Activated T-cell treated with anti-CD3 and anti-CD28 coated beads for 1 hour (primary cell): ENCODE measurements around the gene ZNF780A.
"Not testable (repeated sequence)": the region's sequence is repeated elsewhere in the genome, so short reads cannot be mapped to it uniquely, and the experiment has no call there.

Experiments used
- DNase-seq: peaks from one replicate; pipeline ENCODE4 v3.0.0-alpha.2; 2020; ENCODE audit warnings: low read depth

The ZNF780A gene

DNA sequence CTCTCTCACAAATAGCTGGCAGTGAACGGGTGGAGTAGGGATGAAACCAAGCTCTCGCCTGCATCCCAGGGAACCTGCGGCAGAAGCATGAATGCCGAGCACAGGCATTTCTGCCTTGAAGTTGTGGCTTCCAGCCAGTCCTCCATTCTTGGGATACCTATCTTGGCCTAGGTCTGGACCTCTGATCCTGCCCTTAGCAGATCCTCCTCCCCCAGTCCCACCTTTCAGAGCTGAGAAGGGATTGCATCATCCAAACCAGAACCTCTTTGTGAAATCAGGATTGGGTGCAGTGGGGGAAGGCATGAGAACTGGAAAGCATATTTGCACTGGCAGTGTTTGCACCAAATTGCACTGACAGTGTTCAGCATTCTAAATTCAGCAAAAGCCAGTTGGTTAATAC, 5.8 kb downstream of the ZNF780A start:
- no peak for DNase-seq

DNA sequence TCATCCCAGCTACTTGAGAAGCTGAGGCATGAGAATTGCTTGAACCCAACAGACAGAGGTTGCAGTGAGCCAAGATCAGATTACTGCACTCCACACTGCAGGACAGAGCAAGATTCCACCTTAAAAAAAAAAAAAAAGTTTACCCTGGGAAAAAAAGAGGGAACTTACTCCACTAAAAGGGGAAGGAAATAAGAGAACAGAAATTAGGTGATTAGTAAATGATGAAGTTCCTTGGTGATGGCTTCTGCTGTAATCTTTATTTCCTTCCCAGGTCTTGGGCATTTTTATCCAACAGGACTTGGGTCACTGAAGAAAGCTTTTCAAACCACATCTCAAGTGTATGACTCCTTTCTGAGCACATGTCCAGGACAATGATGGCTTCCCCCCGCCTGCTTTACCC, 9.3 kb downstream of the ZNF780A start:
- no peak for DNase-seq

DNA sequence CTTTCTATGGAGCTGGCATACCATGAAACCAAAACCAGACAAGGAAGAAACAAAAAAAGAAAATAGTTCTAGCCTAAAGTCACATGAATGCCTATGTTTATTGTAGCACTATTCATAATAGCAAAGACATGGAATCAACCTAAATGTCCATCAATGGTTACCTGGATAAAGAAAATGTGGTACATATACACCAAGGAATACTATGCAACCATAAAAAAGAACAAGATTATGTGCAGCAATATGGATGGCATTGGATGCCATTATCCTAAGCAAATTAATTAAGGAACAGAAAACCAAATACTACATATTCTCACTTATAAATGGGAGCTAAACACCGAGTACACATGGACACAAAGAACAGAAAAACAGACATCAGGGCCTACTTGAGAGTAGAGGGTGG, 10.5 kb downstream of the ZNF780A start:
- no peak for DNase-seq

DNA sequence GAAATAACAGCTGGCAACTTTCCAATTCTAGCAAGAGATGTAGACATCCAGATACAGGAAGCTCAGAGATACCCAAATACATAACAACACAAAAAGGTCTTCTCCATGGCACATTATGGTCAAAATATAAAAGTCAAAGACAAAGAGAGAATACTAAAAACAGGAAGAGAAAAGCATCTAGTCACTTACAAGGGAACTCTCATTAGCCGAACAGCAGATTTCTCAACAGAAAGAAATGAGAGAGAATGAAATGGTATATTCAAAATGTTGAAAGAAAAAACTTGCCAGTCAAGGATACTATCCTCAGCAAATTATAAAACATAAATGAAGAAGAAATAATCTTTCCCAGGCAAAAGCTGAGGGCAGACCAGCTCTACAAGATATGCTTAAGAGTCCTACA, 12.4 kb downstream of the ZNF780A start:
- no peak for DNase-seq

DNA sequence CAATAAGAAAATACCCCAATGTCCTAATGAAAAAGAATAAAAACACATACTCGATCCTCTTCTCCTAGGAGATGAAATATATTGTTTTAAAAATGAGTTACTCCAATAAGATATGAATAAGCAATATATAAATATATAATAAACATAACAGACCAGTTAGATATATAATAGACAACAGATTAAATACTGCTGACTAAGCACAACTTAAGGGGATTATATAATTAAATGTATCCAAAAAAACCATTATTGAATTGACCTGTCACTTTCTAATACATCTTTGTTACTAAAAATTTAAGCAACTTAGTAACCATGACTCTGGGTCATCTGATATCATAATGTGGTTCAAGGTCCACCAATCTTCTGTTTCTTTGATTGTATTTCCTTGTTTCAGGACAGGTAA, 20.7 kb downstream of the ZNF780A start:
- DNase-seq = no peak

DNA sequence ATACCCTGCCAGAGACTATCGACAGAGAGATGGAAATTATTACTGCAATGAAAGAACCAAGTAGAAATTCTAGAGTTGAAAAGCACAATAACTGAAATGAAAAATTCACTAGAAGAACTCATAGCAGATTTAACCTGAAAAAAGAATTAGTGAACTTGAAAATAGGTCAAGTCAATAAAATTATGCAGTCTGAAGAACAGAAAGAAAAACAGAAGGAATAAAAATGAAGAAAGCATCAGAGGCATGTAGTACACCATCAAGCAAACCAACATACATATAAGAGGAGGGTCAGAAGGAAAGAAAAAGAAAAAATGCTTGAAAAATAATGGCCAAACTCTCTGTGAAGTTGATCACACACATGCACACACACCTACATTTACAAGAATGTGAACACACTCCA, 31.1 kb downstream of the ZNF780A start:
- DNase-seq = no peak

DNA sequence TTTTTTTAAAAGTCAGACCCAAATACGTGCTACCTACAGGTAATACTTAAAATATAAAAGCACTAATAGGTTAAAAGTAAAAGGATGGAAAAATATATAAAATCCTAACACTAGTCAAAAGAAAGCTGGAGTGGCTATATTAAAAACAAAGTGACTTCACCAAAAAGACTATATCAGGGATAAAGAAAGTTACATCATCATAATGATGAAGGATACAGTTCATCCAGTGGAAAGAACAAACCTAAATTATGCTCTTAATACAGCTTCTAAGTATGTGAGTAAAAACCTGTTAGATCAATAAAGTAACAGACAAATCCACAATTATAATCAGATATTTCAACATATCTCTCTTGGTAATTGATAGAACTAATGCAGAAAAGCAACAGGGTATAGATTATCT, 33.6 kb downstream of the ZNF780A start:
- no peak for DNase-seq

DNA sequence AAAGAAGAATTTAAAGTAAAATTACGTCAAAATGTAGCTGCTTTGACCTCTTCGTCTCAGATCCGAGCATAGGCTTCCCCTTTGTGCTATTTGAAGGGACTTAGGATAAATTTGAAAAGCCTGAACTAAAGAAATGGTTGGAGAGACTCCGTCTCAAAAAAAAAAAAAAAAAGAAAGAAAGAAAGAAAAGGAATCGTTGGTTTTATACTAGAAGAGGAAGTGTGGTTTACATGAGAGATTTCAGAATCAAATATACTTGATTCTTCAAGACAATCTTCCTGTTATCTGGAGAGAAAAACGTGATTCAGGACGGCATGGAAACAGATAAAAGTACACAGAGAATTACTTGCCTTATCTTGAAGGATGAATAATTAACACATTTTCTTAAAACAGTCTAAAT, 34.2 kb downstream of the ZNF780A start:
- no peak for DNase-seq

DNA sequence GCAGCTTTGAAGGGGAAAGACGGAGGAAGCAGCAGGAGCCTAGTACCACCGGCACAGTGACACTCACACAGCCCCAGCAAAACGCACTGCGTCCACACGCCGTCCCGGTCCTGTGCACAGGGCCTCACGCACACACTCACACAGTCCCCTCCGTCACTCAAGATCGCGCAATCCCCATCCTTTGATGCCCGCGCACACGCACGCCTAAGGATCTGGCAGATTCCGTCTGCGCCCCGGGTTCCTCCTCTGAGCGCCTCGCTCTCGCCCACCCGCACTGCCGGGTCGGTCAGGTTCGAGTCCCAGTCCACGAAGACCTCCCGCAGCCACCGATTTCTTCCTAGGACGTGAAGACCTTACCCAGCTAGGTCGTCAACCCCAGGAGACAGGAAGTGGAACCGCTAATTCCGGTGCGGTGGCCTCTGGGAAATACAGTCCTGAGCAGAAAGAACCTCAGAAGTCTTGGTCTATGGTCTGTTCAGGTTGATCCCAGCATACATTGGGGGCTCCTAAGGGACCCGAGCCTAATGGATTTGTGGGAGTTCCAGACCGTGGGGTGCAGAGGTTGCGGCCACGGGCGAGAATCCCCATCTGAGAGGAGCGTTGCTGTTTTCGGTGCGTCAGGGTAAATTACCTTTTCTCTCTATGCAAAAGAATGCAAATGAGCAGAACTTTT, 34.8 kb downstream of the ZNF780A start, which contains the start of gene ZNF780B:
ZNF780B (minus strand) TSS at position 400 of the 673 bp plus-strand sequence. CDS start 5,899 bp downstream, outside the sequence.
- DNase-seq = peak; percentile 58

DNA sequence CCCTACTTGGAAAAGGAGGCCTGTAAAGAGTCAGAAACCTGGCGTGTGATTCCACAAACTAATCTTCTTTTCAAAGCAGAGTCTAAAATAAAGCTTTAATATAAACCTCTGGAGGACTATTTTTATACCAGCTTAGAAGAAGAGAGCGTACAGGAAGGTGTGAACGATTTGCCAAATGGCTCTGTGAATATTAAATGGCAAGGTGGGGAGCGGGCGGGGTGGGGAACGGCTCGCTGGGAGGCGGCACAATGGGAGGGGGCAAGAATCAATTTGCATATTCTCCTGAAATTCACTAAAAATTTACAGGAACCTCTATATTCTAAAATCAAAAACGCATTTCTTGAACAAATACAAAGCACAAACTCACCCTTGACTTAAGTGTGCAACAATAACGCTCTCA, 35.7 kb downstream of the ZNF780A start:
- DNase-seq = no peak

DNA sequence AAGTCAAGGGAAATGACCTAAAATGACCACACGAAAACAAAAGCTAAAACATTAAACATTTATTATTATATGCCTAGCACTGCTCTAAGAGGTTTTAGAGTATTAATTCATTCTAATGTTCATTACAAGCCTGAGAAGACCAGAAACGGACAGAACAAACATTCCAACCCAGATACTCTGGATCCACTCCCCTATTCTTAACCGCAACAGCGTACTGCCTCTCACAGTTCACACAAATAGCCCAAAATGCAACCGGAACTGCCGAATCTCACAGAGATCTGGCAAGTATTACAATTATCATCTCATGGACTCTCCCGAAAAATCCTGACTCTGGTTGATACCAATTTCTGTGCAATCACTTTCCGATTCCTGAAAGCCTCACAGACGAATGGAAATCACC, 36.1 kb downstream of the ZNF780A start:
- no peak for DNase-seq

DNA sequence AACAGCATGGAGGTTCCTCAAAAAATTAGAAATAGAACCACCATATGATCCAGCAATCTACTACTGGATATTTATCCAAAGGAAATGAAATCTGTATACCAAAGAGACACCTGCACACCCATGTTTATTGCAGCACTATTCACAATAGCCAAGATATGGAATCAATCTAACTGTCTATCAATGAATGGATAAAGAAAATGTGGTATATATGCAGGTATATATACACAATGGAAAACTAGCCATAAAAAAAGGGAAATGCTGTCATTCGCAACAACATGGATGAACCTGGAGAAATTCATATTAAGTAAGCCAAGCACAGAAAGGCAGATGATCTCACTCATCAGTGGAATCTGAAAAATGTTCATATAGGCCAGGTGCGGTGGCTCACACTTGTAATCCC, 37.3 kb downstream of the ZNF780A start:
- DNase-seq = no peak

DNA sequence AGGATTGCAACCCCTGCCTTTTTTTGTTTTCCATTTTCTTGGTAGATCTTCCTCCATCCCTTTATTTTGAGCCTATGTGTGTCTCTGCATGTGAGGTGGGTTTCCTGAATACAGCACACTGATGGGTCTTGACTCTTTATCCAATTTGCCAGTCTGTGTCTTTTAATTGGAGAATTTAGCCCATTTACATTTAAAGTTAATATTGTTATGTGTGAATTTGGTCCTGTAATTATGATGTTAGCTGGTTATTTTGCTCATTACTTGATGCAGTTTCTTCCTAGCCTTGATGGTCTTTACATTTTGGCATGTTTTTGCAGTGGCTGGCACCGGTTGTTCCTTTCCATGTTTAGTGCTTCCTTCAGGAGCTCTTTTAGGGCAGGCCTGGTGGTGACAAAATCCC, 49.0 kb downstream of the ZNF780A start:
- not testable (repeated sequence) for DNase-seq

DNA sequence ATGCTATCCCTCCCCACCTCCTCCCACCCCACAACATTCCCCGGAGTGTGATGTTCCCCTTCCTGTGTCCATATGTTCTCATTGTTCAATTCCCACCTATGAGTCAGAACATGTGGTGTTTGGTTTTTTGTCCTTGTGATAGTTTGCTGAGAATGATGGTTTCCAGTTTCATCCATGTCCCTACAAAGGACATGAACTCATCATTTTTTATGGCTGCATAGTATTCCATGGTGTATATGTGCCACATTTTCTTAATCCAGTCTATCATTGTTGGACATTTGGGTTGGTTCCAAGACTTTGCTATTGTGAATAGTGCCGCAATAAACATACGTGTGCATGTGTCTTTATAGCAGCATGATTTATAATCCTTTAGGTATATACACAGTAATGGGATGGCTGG, 52.7 kb downstream of the ZNF780A start:
- DNase-seq = not testable (repeated sequence)

DNA sequence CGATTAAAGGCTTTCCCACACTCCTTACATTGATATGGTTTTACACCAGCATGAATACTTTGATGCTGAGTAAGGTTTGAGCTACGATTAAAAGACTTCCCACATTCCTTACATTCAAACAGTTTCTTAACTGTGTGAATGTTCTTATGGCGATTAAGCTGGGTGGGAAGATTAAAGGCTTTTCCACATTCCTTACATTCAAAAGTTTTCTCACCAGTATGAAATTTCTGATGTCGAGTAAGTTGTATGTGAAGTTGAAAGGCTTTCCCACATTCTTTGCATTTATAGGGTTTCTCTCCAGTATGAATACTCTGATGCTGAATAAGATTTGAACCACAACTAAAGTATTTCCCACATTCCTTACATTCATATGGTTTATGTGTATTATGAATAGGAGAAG, 54.7 kb downstream of the ZNF780A start:
- DNase-seq = no peak

DNA sequence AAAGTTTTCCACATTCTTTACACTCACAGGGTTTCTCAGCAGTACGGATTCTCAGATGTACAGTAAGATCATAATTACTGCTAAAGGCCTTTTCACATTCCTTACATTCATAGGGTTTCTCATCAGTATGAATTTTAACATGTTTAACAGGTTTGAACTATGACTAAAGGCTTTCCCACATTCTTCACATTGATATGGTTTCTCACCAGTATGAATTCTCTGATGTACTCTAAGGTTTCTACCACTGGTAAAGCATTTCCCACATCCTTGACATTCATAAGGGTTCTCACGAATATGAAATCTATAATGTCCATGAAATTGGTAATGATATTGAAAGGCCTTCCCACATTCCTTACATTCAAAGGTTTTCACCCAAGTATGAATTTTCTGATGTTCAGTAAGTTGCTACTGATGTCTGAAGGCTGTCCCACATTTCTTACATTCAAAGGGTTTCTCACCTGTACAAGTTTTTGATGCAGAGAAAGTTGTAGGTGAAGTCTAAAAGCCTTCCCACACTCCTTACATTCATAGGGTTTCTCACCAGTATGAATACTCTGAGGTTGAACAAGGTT, 56.7 kb downstream of the ZNF780A start:
- DNase-seq = no peak

DNA sequence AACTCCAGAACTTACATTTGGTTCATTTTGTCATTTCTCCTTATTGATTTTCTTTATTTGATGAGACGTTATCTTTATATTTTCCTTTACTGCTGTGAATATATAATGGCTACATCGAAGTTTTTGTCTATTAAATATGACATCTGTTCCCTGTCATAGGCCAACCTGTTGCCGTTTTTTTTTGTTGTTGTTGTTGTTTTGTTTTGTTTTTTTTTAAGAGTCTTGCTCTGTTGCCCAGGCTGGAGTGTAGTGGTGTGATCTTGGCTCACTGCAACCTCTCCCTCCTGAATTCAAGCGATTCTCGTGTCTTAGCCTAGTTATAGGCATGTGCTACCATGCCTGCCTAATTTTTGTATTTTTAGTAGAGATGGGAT, 64.2 kb downstream of the ZNF780A start:
- no peak for DNase-seq

DNA sequence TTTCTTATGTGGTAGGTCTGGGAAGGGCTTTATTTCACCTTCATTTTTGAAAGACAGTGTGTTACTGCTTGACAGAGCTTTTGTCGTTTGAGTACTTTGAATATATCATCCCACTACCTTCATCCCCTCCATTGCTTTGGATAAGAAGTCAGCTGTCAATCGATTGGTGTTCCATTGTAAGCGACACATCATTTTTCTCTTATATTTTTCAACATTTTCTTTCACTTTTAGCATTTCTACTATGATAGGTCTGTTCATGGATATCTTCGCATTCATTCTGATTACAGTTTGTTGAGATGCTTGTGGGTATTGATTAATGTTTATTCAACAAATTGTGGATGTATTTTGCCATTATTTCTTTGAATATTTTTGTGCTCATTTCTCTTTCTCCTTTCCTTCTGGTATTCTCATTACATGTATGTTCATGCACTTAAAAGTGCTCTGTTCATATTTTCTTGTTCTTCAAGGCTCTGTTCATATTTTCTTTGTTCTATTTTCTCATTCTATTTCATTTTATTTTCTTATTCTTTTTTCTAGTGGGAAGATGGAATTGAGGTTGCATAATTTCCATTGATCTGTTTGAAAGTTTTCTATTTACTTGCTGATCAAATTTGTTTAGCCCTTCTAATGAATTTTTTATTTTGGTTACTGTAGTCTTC, 64.7 kb downstream of the ZNF780A start:
- no peak for DNase-seq

DNA sequence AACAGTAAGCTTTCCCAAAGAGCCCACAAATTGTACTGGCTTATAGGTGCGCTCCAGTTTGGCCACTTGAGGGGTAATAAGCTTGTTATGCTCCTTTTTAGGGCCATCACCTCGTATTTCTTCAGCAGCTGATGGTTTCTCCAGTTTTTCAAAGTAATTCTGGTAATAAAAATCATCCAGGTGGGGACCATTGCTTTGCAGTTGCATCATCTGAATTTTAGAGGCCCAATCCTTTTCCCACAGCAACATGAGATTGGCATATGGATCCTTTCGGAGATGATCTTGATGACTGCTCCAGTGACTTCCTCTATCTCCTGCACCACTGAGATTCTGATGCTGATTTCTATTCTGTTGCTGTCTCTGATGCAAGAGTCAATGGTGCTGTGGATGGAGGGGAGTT, 66.8 kb downstream of the ZNF780A start:
- no peak for DNase-seq
